Brain microvascular endothelial cell (primary cell): ENCODE results near the gene TRAPPC8.
A peak's percentile ranks its signal among the peaks of the same experiment; 100 is the strongest.

Experiments used
- DNase-seq: peaks from one replicate; pipeline ENCODE4 v3.0.0-alpha.2; 2020
- H3K27ac ChIP-seq: fragments of 250-450 bp; sonication (Bioruptor Pico); 2 replicates; pipeline ENCODE4 v1.5.1; 2020; ENCODE audit warnings: mild to moderate bottlenecking, moderate library complexity
- H3K27me3 ChIP-seq: fragments of 250-450 bp; sonication (Bioruptor Pico); replicated peaks from 2 replicates; pipeline ENCODE4 v1.5.1; 2020; ENCODE audit warnings: mild to moderate bottlenecking
- H3K36me3 ChIP-seq: fragments of 250-450 bp; sonication (Bioruptor Pico); replicated peaks from 2 replicates; pipeline ENCODE4 v1.5.1; 2020; ENCODE audit warnings: mild to moderate bottlenecking
- H3K4me3 ChIP-seq: 2 replicates; pipeline ENCODE4 v1.5.1; 2011; ENCODE audit warnings: low read depth, mild to moderate bottlenecking, control low read depth, low read length, moderate library complexity
- in situ Hi-C: cut with HindIII; loops from 2 replicates; pipeline ENCODE4 v1.10.0; 2017; ENCODE audit warnings: low sequenced_read_pairs, low pct_ligation_motif_present
- TF ChIP-seq, protein P1 (sequence below): IDR thresholded peaks from 2 replicates; pipeline ENCODE4 v1.5.1; 2011; ENCODE audit warnings: low read depth, mild to moderate bottlenecking, moderate library complexity, low read length, control low read depth, inconsistent platforms; ENCODE audit errors: missing control alignments

The TRAPPC8 gene, protein sequence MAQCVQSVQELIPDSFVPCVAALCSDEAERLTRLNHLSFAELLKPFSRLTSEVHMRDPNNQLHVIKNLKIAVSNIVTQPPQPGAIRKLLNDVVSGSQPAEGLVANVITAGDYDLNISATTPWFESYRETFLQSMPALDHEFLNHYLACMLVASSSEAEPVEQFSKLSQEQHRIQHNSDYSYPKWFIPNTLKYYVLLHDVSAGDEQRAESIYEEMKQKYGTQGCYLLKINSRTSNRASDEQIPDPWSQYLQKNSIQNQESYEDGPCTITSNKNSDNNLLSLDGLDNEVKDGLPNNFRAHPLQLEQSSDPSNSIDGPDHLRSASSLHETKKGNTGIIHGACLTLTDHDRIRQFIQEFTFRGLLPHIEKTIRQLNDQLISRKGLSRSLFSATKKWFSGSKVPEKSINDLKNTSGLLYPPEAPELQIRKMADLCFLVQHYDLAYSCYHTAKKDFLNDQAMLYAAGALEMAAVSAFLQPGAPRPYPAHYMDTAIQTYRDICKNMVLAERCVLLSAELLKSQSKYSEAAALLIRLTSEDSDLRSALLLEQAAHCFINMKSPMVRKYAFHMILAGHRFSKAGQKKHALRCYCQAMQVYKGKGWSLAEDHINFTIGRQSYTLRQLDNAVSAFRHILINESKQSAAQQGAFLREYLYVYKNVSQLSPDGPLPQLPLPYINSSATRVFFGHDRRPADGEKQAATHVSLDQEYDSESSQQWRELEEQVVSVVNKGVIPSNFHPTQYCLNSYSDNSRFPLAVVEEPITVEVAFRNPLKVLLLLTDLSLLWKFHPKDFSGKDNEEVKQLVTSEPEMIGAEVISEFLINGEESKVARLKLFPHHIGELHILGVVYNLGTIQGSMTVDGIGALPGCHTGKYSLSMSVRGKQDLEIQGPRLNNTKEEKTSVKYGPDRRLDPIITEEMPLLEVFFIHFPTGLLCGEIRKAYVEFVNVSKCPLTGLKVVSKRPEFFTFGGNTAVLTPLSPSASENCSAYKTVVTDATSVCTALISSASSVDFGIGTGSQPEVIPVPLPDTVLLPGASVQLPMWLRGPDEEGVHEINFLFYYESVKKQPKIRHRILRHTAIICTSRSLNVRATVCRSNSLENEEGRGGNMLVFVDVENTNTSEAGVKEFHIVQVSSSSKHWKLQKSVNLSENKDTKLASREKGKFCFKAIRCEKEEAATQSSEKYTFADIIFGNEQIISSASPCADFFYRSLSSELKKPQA (N-terminal part only)

DNA sequence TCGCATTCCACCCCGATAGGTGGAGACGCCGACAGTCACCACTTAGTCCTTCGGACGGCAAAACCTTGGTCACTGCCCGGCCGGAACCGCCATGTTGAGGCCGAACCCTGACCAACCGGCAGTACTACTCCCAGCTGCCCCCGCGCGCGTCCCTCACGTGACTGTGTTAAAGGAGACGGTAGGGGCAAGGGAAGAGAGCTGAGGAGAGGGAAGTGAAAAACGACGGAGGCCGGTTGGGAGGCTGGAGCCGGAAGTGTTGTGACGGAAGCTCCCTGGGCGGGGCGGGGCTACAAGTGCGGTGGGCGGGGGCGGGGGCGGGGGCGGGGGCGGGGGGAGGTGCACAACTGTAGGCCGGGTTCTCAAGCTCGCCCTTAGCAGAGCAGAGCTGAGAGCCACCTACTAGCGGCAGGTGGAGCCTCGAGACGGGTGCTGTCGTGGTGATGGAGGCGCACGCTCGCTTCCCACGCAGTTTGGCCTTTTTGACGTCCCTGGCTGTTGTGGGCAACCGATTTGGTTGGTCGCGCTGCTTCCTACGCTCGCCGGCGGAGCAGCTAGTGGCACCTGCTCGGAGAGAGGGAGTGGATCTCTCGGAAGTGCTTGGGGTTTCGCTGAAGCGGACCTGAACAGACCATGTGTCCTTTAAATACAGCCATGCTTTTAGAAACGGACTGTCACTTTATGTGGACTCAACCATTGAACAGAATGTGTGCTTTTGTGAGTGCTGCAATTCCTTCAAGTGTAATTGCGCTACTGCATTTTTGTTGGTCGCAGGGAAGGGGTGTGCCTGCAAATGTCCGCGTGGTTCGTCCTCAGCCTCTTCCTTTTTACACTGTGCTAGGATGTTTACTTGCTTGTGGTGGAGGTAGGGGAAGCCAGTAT lies at the start of gene TRAPPC8:
TRAPPC8 (minus strand) TSS at position 130 of the 879 bp plus-strand sequence. CDS start 364 bp downstream, outside the sequence.
- H3K36me3 ChIP-seq: no peaks in the 10 kb centered on the region
- TF ChIP-seq, protein P1, sequence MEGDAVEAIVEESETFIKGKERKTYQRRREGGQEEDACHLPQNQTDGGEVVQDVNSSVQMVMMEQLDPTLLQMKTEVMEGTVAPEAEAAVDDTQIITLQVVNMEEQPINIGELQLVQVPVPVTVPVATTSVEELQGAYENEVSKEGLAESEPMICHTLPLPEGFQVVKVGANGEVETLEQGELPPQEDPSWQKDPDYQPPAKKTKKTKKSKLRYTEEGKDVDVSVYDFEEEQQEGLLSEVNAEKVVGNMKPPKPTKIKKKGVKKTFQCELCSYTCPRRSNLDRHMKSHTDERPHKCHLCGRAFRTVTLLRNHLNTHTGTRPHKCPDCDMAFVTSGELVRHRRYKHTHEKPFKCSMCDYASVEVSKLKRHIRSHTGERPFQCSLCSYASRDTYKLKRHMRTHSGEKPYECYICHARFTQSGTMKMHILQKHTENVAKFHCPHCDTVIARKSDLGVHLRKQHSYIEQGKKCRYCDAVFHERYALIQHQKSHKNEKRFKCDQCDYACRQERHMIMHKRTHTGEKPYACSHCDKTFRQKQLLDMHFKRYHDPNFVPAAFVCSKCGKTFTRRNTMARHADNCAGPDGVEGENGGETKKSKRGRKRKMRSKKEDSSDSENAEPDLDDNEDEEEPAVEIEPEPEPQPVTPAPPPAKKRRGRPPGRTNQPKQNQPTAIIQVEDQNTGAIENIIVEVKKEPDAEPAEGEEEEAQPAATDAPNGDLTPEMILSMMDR: no peak
- H3K27me3 ChIP-seq: no peaks in the 10 kb centered on the region
- in situ Hi-C loops: no loop called here
- DNase-seq: peak; percentile 98
- peak within 1 kb of the TSS; percentile 94 for H3K4me3 ChIP-seq
- peak within 1 kb of the TSS; percentile 92 for H3K27ac ChIP-seq

DNA sequence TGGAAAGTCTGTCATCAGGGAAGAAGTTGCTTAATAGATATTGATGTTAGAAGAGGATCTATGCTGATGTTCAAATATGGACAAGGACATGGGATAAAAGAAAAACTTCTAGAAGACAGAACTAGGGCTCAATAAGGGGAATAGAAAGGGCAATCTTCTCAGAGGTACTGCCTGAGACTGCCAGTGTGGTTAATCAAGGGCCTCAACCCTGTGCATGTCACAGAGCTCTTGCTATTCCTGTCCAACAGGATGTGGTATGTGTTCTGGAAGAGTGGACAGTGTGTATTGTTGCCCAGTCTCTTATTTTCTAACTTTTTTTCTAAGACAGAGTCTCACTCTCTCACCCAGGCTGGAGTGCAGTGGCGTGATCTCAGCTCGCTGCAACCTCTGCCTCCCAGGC lies 47.9 kb upstream of the TRAPPC8 start:
- H3K27me3 ChIP-seq: no peaks in the 10 kb centered on the region
- H3K4me3 ChIP-seq: no peak overlapping the region
- H3K27ac ChIP-seq: no peak overlapping the region
- H3K36me3 ChIP-seq: no peaks in the 10 kb centered on the region
- in situ Hi-C loops: no loop called here
- no peak for DNase-seq
- TF ChIP-seq, protein P1: no peak

DNA sequence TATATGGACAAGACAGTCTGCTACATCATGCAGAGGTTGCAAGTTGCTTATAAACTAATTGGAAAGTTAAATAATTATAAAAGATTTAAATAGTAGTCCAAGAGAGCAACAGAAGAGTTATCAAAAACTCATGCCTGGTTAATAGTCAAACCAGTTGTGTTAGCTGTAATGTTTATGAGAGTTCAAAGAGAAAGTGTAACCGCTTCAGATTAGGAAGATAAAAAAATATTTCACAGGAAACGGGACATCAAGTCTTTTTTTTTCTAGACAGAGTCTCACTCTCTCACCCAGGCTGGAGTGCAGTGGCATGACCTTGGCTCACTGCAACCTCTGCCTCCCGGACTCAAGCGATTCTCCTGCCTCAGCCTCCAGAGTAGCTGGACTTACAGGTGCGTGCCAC lies 41.0 kb upstream of the TRAPPC8 start:
- Histone ChIP-seq H3K36me3 (no peaks in the 10 kb centered on the region), H3K4me3 (no peak overlapping the region), H3K27ac (no peak overlapping the region), H3K27me3 (no peaks in the 10 kb centered on the region)
- TF ChIP-seq, protein P1: no peak
- in situ Hi-C loops: no loop called here
- no peak for DNase-seq

DNA sequence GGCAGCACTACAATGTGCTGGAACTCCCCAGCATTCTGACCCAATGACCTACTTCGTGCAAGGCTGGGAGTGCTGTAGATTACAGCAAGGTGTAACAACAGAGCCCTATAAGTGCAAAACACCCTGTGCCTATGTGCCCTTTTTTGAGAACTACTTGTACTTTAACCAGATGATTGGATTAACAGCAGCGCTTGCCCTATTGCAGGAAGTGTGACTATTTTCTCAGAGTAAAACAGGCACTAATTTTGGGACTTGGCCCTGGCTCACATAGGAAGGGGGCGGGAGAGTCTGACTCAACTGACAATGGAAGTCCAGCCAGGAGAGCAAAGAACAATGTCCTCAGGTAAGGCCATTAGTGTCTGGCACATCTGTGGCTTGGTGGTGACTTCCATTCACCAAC lies 40.1 kb upstream of the TRAPPC8 start:
- no peak for DNase-seq
- Histone ChIP-seq H3K4me3 (no peak overlapping the region), H3K36me3 (no peaks in the 10 kb centered on the region), H3K27ac (no peak overlapping the region), H3K27me3 (no peaks in the 10 kb centered on the region)
- in situ Hi-C loops: no loop called here
- TF ChIP-seq, protein P1: no peak

DNA sequence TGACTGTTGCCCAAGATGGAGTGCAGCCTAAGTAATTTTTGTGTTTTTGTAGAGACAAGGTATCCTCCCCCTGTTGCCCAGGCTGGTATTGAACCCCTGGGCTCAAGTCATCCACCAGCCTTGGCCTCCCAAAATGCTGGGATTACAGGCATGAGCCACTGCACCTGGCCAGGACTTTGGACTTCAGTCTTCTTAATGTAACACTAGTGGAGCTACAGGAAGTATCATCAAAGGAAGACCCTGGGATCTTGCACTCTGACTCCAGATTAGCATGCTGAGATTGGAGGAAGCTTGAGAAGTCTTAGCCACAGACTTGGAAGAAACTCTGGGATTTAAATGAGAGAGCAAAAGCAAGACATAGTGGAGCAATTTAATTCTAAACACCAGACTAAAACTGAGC lies 37.9 kb upstream of the TRAPPC8 start:
- Histone ChIP-seq H3K4me3 (no peak overlapping the region), H3K27me3 (no peaks in the 10 kb centered on the region), H3K27ac (no peak overlapping the region), H3K36me3 (no peaks in the 10 kb centered on the region)
- no peak for DNase-seq
- in situ Hi-C loops: no loop called here
- TF ChIP-seq, protein P1: no peak
